Dedifferentiated amniotic fluid mesenchymal stem cell (primary cell): ENCODE results near the gene OTX1.
"Not testable (repeated sequence)": the region's sequence is repeated elsewhere in the genome, so short reads cannot be mapped to it uniquely, and the experiment has no call there.

Source experiments
- DNase-seq: peaks from one replicate; pipeline ENCODE4 v3.0.0-alpha.2; 2016; ENCODE audit errors: extremely low spot score

The OTX1 gene

DNA sequence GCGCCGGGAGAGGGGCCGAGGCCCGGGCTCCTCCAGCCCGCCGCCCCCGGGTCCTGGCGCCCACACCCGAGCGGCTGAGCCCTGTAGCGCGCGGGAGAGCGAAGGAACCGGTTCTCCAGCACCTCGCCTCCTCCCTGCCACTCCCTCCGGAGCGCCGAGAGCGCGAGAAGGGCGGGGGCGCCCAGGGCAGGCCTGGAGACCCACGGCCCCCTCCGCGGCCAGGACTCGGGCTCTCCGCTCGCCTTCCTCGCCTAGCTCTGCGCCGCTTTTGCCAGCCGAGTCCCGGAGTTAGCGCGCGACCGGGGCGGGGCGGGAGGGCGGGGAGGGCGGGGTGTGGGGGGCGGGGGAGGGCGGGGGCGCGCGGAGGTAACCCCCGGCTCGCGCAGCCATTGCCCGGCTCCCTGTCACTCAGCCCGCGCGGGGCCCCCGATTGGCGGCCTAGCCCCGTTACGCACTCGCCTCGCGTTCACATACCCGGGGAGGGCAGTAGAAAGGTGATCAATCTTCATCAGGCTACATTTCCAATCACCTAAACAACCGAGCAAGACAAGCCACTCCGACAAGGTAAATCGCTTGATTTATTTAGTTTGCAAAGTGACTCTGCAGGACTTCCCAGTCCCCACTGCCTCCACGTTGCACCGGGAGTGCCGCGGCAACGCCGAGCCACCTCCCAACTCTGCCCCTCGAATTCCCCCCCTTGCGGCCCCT lies at the start of gene OTX1:
TSS of gene OTX1 (plus strand) at position 497 of the 708 bp plus-strand sequence. CDS start 2,161 bp downstream, outside the sequence.
- DNase-seq, result no peak

DNA sequence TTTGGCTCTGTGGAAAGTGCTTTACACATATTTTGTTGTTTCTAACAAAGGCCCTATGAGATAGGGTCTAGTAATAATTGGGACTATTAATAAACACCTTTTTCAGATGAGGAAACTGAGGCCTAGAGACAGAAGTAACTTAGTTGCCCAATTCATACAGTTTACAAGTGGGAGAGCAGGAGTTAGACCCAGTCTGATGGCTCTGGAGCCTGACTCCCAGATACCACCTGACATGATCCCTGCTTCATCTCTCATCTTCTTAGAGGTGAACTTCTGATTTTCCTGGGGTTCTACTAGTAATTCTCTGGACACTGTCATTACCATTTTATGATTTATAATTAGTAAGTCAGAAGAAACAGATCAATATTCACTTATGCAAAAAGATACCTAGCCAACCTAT lies 49.1 kb upstream of the OTX1 start:
- DNase-seq, result no peak

DNA sequence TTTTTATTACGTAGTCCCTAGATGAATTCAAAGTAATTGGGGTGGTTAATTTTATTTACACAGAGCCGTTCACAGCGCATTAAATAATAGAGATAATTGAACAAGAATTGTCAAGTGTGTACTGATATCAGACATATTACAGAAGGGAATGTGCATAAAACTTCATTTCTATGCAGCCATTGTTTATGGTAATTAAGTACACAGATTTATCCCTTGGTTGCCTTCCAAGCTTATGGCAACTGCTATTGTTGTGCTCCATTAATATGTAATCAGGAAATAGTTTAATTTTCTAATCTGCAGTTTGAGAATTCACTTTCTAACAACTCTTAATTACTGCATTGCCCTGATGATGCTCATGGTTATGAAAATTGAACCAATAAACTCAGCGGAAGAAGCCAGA lies 47.3 kb upstream of the OTX1 start:
- DNase-seq, result no peak

DNA sequence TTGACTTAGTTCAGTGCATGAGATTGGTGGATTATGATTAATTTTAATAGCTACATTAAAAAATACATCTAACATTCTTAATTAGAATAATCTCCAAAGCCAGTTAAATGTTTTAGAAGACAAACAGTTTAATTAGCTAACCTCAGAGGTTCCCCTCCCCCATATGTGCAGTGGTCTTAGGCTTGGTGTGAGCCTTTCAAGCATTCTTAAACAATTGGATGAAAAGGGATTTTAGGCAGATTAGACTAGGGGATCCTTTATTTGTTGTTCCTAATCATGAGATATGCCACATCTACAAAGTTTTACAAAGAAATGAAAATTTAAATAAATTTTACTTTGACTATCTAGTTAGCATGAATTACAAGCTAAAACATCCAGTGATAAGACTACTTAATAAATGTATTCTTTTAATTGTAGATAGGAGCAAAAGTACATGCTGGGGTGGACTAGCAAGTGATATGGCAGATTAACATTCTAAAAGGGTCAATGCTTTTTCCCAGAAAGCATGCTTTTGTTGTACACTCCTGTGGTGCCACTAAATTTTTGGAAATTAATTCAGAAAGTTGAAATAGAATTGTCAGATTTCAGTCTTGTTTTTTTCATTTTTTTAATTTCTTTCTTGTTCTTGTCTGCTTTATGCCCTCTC lies 42.7 kb upstream of the OTX1 start:
- no peak for DNase-seq

DNA sequence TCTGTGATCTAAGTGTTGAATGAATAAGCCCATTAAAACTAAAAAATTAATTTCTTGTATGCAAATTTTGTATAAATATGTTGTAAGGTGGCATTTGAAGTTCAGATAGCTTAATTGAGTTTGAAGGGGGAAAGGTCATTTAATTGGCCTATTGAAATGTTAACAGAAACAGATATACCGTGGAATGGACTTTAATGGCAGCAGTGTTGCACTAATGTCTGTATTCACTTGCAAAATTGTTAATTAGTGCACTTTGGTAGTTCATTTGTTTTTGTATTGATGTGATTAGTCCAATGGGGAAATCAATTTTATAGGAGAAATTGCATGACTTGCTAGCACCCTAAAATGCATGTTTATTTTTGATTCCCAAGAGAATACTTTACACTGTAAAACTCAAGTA lies 41.8 kb upstream of the OTX1 start:
- no peak for DNase-seq

DNA sequence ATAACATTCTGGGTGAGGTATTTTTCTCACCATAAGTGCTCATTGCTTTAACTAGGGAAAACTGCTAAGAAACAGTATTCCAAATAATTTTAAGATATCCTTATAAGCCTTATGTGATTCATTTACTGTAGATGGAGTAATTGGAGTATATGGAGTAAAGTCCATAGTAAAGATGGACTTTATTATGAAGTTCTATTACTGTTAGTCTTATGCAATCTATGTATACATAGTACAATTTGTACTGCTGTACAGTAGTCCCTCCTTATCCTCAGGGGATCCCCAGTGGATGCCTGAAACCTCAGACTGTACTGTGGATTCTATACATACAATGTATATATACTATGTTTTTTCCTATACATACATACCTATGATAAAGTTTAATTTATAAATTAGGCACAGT lies 41.1 kb upstream of the OTX1 start:
- DNase-seq, result no peak

DNA sequence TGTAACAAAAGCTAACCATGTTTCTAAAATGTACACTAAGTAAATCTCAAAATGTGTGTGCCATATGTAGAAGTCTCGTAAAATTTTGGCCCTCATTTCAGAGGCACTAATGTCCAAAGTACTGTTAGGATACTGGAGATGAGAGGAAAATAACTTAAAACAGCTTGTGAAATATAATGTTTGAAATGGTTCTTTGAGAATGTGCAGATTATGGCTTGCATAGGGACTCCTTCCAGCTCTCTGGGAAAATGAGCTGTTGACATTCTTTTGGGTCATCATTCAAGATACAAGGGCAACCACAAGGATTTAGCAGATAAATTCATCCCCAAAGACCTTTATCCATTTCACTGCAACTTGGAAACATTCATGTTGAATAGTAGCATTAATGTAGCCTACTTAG lies 38.1 kb upstream of the OTX1 start:
- no peak for DNase-seq

DNA sequence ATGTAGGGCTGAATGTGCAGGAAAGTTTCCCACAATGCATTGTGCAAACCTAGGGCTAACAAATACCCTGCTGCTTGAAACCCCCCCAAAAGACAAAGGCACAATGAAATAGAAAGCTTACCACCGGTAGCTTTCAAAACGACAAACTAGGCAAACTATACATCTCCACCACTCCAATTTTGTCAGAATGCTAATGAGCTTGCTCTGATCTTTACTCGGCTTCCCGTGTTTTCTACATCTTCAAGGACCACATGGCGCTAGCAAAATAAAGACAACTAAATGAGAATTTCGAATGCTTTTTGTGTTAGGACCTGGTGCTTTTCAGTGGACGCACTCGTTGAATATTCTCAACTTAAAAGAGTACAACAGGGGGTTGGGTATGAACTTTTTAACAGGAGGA lies 37.2 kb upstream of the OTX1 start:
- DNase-seq, result no peak

DNA sequence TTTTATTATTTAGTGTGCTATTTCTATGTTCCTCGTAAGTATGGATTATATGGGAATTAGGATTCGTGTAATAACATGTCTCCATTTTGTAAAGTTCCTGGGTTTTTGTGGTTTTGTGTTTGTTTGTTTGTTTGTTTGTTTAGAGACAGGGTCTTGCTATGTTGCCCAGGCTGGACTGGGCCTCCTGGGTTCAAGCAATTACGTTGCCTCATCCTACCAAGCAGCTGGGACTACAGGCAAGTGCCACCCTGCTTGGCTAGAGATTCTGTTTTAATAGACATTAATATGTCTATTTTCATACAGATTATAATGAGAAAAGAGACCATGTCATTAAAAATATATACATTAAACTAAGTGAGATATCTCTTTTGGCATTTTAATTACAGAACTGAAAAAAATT lies 35.2 kb upstream of the OTX1 start:
- DNase-seq, result no peak

DNA sequence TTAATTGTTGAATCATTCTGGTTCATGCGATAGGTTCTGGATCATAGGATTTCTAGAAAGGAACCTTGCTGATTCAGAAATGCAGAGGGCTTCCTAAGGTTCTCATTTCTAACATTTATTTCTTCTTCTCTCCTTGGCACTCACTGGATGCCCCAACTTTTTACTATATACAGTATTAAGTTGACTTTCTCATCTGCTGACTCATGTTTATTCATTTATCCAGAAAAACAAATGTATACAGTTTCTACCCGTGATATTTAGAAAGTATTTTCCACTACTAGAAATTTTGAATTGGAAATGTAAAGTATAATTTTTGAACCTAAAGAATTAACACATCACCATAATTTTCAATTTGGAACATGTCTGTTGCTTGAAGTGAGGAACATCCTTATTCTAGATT lies 32.2 kb upstream of the OTX1 start:
- no peak for DNase-seq

DNA sequence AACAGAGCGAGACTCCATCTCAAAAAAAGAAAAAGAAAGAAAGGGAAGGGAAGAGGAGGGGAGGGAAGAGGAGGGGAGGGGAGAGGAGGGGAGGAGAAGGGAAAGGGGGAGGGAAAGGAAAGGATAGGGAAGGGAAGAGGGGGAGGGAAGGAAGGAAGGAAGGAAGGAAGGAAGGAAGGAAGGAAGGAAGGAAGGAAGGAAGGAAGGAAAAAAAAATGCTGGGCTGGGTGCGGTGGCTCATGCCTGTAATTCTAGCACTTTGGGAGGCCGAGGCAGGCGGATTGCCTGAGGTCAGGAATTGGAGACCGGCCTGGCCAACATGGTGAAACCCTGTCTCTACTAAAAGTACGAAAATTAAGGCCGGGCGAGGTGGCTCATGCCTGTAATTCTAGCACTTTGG lies 30.9 kb upstream of the OTX1 start:
- DNase-seq, result not testable (repeated sequence)

DNA sequence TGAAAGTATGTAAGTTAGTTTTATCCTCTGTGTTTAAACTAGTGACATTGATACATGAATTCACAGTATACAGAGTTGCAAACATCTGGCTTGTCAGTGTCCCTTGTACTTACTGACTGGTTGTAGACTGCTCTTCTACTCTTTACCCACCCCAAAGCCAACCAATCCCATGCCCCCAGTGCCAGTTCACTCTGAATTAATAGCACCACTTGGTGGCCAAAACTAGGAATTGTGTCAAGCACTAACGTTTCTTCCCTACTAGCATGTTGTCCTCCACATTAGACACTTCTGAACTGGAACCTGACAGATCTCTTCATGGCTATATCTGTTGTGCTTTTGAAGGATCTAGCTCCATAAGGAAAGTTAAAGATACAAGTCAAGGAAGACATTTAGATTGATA lies 27.2 kb upstream of the OTX1 start:
- DNase-seq, result peak; percentile 17

DNA sequence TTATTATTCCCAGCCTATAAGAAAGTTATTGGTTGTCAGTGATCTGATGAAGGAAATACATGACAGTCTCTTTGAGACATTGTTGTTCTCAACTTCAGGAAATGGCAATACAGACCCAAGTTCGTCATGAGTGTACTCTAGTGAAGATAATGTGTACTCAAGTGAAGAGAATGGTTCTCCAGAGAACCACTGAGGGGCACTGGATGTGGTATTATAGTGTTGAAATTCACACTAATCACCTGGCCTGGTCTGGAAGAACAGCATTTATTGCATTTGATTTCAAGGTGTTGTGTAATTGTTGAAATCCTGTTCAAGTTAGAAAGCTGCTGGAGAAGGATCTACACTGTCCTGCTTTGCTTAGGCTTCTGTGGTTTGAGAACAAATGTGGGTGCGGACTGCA lies 23.4 kb upstream of the OTX1 start:
- DNase-seq, result no peak

DNA sequence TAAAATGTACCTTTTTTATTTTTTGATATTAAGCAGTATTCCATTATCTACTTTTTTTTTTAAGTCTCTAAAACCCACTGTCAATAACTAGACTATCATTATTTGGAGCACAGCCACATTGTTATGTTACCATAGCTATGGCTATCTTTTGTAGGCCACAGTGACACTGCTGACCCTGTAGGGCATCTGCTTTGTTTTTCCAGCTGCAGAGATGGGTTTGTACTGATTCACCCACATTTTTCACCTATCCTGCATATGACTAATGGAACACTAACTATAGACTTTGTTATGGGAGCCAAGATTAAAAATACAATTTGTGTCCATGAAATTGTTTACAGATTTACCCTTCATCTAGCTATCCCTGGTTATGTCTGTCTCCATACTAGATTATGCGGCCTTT lies 21.6 kb upstream of the OTX1 start:
- DNase-seq, result no peak

DNA sequence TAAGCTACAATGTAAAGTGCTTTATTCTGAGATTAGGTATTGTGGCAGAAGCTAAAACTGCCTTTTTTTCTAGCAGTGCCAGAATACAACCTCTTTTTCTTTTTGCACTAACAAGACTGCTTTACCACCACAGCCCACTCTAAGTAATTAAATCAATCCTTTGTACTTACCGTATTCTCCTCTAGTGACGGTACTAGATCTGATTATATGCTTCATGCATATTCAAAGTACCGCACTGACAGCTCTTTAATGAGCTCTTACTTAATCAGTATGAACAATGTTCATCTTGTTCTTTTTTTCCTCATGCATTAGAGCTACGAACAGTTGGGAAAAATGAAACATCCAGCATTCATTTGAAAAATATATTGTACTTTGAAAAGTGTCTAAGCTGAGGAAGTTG lies 16.1 kb upstream of the OTX1 start:
- DNase-seq, result no peak

DNA sequence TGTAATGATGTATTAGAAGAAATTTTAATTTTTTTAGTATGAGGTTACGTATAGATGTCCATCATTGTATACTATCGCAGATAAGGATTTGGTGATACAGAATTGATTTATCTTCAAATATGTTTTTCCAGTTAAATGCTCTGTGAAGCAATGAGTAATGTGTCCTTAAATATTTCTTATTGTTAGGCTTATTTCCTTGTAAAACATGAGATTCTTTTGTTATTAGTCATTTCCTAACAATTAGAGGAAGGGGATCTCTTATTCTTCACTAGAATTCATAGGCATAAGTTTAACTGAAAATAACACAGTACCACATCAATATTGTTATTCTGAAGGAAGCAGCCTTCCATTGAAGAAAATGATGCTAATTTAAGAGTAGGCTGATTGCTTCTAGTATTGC lies 15.5 kb upstream of the OTX1 start:
- DNase-seq, result no peak

DNA sequence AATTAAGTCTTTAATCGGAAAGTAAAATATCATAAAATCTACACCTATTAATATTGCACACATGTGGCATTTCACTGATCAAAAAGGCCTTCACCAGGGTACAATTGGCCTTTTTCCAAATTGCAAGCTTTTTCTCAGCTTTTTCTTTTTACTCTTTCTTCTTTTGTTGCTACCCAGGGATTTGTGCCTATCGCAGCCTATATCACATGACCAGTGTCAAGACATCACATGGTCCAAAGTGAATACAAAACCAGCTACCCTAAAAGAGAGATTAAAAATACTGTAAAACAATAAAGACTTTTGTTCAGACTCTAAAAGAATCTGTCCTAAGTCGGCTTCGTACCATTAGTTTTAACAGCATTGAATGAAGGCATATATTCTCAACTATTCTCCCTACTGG lies 15.0 kb upstream of the OTX1 start:
- no peak for DNase-seq

DNA sequence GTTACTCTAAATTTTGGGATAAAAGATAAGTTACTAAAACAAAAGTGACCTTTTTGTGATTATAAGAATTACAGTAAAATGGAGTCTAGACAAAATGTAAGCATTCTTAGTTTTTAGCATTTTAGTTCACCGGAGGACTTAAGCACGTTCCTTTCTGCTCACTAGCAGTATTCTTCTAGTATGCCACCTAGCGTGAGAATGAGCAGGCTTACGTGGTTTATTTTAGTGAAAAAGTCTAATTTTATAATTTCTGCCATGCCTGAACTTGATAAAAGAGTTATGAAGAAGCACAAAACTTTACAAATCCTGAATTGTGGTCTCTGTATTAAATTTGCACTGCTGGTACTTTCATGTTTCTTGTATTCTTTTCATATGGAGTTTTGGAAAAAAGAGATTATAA lies 12.6 kb upstream of the OTX1 start:
- DNase-seq, result no peak

DNA sequence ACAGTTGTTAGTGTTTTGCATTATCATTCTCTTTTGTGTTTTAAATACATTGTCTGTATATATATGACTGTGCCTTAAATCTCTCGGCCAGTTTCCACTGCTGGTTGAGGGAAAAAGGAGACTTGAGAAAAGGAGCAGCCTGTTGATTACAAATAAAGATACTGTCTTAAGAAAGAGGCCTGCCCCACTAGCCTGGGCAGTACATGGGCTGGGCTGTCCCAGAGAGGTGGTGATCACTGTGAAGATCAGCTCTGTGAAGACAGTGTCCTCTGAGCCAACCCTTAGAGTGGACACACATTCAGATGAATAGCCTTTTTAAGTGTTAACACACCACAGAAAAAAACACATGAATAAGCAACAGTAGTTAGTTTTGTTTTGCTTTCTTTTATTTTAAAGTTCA lies 10.0 kb upstream of the OTX1 start:
- no peak for DNase-seq

DNA sequence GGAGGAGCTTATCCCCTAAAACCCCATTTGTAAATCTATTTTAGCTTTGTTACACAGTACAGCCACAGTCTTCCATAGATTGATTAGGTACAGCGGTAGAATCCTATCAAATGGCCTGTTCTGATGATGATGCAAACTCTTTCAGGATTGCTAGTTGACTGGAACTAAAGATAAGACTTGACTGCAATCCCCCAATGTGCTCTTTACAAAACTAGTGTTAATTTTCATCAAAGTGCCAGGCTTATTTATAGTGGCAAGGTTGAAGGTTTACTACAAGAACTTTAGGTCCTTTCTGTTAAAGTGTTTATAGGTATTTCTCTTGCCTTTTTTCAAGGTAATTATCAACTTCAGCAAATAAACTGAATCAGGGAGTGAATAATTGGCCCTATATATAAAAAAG lies 9.0 kb upstream of the OTX1 start:
- no peak for DNase-seq

DNA sequence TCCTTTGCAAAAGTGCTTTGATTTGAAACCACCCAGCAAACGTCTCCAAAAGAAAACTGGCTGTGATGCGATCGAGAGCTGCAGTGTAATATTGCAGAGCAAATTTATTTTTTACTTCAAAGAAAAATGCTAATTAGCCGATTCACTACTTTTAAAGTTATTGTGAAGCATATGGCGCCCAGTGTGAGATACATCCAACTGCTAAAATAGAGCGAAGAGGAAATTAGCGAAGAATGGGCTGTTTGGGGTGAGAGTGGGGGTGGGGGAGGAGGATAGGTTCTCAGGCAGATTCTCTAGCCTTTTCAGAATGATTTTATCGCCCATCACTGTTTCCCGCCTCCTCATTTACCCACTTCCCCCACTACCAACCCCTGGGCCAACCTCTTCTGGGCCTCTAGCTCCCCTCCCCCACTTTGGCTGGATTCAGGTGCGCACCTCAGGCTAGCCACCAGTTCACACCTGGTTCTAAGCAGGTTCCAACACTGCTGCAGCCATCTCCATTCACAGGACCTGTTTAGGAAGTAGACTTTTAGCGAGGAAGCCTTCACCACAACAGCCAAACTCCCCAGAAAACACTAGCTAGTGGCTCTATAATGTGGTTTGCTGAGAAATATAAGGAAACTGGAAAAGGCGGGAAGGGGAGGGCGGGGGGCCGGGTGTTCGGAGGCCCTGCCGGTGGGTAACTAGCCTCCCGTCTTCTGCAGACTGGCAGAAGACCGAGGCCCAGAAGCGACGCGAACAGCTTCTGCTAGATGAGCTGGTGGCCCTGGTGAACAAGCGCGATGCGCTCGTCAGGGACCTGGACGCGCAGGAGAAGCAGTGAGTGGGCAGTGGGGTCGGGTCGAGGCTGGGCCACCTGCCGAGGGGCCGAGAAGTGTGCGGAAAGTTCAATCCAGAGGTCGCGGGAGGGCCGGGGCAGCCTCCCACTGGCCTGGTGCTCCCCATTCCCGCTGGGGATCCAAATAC lies 6.0 kb upstream of the OTX1 start:
- DNase-seq, result no peak

DNA sequence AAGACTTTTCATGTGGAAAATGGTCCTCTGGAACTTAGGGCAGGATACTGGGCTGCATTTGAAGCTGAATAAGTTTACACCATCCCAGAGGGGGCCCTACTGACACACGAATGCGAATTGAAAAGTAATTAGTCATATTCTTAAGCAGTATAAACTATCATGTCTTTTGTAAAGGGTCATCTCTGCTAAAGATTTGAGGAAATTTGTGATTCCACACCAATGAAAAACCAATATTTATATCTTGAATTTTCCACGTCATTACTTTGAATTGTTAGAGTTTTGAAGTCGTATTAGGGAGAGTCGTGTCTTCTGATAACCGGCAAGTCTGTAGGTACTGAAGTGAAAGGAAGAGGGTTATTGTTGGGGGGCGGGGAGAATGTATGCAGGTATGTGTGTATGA lies 4.1 kb upstream of the OTX1 start:
- DNase-seq, result no peak

DNA sequence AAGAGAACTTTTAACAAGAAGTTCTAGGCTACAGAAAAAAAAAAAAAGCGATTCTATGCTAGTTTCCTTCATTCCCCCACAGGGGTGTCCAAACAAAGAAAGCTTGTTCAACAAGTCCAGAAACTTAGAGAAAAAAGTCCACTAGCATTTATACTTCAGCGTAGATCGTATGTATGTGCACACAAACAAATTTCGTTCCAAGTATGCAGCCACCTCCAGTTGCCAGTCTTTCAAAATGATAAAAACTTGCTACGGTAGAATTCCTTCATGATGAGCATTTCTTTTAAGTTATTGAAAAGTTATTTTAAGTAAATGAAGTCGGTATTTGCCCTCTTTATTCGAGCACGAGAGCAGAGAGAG lies 3.7 kb upstream of the OTX1 start:
- no peak for DNase-seq
